Uterus (tissue), 4 donors: ENCODE data around the gene HS6ST1. TPM values are rescaled to one million over a fixed set of nuclear protein-coding genes. Genes with fewer than 3 reads are reported as not detected.

Source experiments
- DNase-seq, 2 donors: peaks; one replicate each; pipeline ENCODE4 v3.0.0-alpha.2; 2019 to 2020
- H3K27ac ChIP-seq, 2 donors: fragments of 200-600 bp; sonication (generic); 1 replicate in 1 of 2; 2 replicates in 1 of 2; pipeline ENCODE4 v1.5.1; 2016 to 2018
- H3K27me3 ChIP-seq, 2 donors: fragments of 200-600 bp; sonication (generic); one replicate each; pipeline ENCODE4 v1.5.1; 2018 to 2019; ENCODE audit warnings: control low read depth in 1 of 2
- H3K36me3 ChIP-seq, 2 donors: fragments of 200-600 bp; sonication (generic); one replicate each; pipeline ENCODE4 v1.5.1; 2019; ENCODE audit warnings: control low read depth in 1 of 2
- H3K4me1 ChIP-seq, 2 donors: fragments of 200-600 bp; sonication (generic); one replicate each; pipeline ENCODE4 v1.5.1; 2018 to 2019; ENCODE audit warnings: control low read depth in 1 of 2
- H3K4me3 ChIP-seq, 2 donors: fragments of 200-600 bp; sonication (generic); 1 replicate in 1 of 2; 2 replicates in 1 of 2; pipeline ENCODE4 v1.5.1; 2018 to 2019; ENCODE audit warnings: mild to moderate bottlenecking in 1 of 2
- H3K9me3 ChIP-seq, 2 donors: fragments of 200-600 bp; sonication (generic); one replicate each; pipeline ENCODE4 v1.5.1; 2019; ENCODE audit warnings: control low read depth in 1 of 2
- POLR2A ChIP-seq, 2 donors: fragments of 450-650 bp; IDR thresholded peaks; one replicate each; pipeline ENCODE4 v1.6.1; 2016; ENCODE audit warnings: antibody characterized with exemption in 2 of 2, mild to moderate bottlenecking in 1 of 2, moderate library complexity in 1 of 2
- intact Hi-C: fragments of 100-400 bp; cut with DNase I; formaldehyde crosslinking; loops from one replicate; pipeline ENCODE4 v1.15.1; 2023; ENCODE audit warnings: low total_unique reads
- total RNA-seq, 4 donors: library from RNA; depleted of rRNA in 3 of 4; stranded (reverse); fragments of >200 nt in 3 of 4; gene quantifications; one replicate each; pipeline versions ENCODE4 v1.1.0 to v1.2.4, GENCODE V29; 2014 to 2023
- TF ChIP-seq, protein P1 (sequence below), 4 experiments: fragments of 200-600 bp in 2 of 4; fragments of 450-650 bp in 2 of 4; sonication (generic) in 2 of 4; IDR thresholded peaks; one replicate each; pipeline ENCODE4 v1.5.1; 2016 to 2019; ENCODE audit warnings: antibody characterized with exemption in 4 of 4, mild to moderate bottlenecking in 2 of 4, moderate library complexity in 1 of 4
- donor health status: DM: yes; HTN: yes; CAD: no.

The HS6ST1 gene
- total RNA-seq, 4 donors from 2014 or later: 22.7 to 198 (median 37.4) TPM

DNA sequence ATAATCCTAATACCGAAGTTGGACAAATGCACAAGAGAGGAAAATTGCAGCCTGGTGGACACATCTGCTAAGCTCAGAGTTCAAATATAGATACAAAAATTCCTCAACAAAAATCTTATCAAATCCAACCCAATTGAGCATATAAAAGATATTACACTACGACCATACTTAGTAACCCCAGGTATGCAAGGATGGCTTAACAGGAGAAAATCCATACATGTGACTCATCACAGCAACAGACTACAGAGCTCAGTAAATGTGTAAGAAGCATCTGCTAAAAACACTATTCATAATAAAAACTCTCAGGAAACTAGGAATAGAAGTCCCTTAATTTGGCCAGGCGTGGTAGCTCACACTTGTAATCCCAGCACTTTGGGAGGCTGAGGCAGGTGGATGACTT, 28.3 kb downstream of the HS6ST1 start:
- H3K4me1 ChIP-seq: no peaks in the 10 kb centered on the region
- intact Hi-C loops: no loop called here
- H3K27ac ChIP-seq: no peak overlapping the region
- no peaks in the 10 kb centered on the region for H3K36me3 ChIP-seq
- DNase-seq: no peak
- no peaks in the 10 kb centered on the region for H3K27me3 ChIP-seq
- no peak overlapping the region for H3K4me3 ChIP-seq
- H3K9me3 ChIP-seq: no peaks in the 10 kb centered on the region
- TF ChIP-seq, protein P1, sequence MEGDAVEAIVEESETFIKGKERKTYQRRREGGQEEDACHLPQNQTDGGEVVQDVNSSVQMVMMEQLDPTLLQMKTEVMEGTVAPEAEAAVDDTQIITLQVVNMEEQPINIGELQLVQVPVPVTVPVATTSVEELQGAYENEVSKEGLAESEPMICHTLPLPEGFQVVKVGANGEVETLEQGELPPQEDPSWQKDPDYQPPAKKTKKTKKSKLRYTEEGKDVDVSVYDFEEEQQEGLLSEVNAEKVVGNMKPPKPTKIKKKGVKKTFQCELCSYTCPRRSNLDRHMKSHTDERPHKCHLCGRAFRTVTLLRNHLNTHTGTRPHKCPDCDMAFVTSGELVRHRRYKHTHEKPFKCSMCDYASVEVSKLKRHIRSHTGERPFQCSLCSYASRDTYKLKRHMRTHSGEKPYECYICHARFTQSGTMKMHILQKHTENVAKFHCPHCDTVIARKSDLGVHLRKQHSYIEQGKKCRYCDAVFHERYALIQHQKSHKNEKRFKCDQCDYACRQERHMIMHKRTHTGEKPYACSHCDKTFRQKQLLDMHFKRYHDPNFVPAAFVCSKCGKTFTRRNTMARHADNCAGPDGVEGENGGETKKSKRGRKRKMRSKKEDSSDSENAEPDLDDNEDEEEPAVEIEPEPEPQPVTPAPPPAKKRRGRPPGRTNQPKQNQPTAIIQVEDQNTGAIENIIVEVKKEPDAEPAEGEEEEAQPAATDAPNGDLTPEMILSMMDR (IDR thresholded peaks at IDR 0.05): no peak
- TF ChIP-seq POLR2A (IDR thresholded peaks at IDR 0.05): no peak

DNA sequence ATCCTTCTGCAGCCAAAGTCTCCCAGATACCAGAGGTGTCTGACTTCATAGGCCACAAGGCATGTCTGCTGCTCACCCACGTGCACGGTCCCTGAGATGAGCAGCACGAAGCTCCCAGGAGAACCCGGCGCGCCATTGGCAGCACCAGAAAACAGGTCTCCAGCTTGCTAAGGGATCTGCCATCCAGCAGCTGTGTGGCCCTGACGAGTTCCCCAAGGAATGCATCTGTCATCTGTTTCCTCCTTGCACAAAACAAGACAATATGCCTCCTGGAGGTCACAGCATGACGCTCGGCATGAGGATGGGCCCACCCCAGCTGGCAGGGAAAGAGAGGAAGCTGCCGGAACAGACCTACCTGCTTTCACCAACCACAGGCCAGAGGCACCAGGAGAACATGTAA, 29.2 kb downstream of the HS6ST1 start:
- intact Hi-C loops: no loop called here
- Histone ChIP-seq H3K4me3 (no peak overlapping the region), H3K36me3 (no peaks in the 10 kb centered on the region), H3K9me3 (no peaks in the 10 kb centered on the region), H3K4me1 (no peaks in the 10 kb centered on the region), H3K27ac (no peak overlapping the region), H3K27me3 (no peaks in the 10 kb centered on the region)
- DNase-seq: no peak
- TF ChIP-seq, protein P1 (IDR thresholded peaks at IDR 0.05): no peak
- TF ChIP-seq POLR2A (IDR thresholded peaks at IDR 0.05): no peak

DNA sequence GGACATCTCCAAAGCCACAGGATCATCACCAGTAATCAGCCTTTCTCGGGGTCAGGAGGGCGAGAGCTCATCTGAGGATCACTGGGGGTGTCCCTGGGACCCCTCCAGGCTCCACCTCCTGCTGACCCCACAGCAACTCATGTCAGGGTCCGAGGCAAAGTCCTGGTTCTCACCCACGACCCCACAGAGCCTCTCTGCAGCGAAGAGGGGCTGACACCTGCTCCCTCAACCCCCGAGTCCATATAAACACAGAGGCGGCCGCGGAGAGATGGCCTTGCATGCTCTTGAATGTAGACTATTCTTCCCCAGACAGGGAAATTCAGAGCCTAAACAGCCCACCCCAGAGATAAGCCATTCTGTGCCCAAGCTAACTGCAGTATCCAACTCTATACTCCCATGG, 29.9 kb downstream of the HS6ST1 start:
- no peak for TF ChIP-seq POLR2A (IDR thresholded peaks at IDR 0.05)
- TF ChIP-seq, protein P1 (IDR thresholded peaks at IDR 0.05): no peak
- intact Hi-C loops: no loop called here
- DNase-seq: no peak
- Histone ChIP-seq H3K27me3 (no peaks in the 10 kb centered on the region), H3K36me3 (no peaks in the 10 kb centered on the region), H3K4me1 (no peaks in the 10 kb centered on the region), H3K27ac (no peak overlapping the region), H3K9me3 (no peaks in the 10 kb centered on the region), H3K4me3 (no peak overlapping the region)

DNA sequence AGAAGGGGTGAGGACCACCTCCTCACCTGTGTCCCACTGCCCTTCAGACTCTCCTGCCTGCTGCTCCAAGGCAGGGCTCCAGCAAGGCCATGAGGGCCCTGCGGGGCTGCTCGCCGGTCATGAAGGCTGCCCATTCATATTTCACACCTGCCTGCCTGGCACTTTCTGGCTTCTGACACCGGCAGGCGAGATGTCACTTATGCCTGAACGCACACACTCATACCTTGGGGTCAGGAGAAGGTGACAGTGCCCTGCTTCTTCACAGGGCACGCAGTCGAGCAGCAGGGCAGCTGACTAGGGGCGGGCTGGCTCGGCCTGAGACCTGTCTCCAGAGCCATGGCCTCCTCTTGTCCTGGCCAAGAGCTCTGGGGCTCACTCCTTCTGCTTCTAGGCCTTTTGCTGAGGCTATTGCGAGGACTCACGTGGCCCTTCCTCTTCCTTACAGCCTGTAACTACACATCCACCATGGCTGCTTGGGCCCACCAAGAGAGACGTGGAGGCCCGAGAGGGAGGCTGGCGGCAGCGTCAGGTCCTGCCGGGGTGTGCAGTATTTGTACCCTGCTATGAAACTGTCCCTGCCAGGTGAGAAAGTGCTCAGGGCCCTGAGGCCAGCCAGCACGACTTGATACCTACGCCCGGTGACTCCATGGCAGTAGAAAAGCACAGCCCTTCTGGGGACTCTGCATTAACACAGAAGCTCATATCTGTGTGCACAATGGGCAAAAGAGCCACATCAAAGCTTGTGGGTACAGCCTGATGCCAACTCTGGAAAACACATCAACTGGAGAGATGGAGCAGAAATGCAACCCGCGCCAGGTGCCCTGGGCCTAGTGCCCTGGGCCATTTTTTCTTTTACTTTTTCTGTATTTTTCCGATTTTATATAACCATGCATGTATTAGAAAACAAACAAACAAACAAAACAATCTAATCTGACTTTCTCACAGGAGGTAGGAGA, 30.6 kb downstream of the HS6ST1 start:
- TF ChIP-seq, protein P1 (IDR thresholded peaks at IDR 0.05): no peak
- no peak for TF ChIP-seq POLR2A (IDR thresholded peaks at IDR 0.05)
- intact Hi-C loops: no loop called here

More for the DNA sequence above, 30.6 kb downstream of the HS6ST1 start:
- H3K36me3 ChIP-seq: no peaks in the 10 kb centered on the region
- no peak overlapping the region for H3K27ac ChIP-seq
- no peaks in the 10 kb centered on the region for H3K4me1 ChIP-seq
- no peak overlapping the region for H3K4me3 ChIP-seq
- DNase-seq: no peak
- H3K9me3 ChIP-seq: no peaks in the 10 kb centered on the region
- no peaks in the 10 kb centered on the region for H3K27me3 ChIP-seq
